ENCODE measurements around the gene C6orf15. TPM values are rescaled to one million over a fixed set of nuclear protein-coding genes. Genes with fewer than 3 reads are reported as not detected.

C6orf15 gene
- total RNA-seq, 3 donors from 2014 or later: not detected

GRCh38 chr6:31063906-31064435 is 48.4 kb downstream of the C6orf15 start:
- H3K4me3 ChIP-seq: no peak overlapping the region
- DNase-seq: no peak
- no peaks in the 10 kb centered on the region for H3K4me1 ChIP-seq (ENCODE audit: low read depth)
- no peaks in the 10 kb centered on the region for H3K9me3 ChIP-seq
- no peak for TF ChIP-seq CTCF (IDR thresholded peaks at IDR 0.05)
- intact Hi-C loops (cut with DNase I, micrococcal nuclease): no loop called here
- no peak for ATAC-seq
- H3K36me3 ChIP-seq (ENCODE audit: low read depth): no peaks in the 10 kb centered on the region

Other genes starting within 250 kb of the C6orf15 start
- gene DDR1, start 228.1 kb downstream of the C6orf15 start, total RNA-seq: 100 to 1,000 TPM; 145 to 336 (median 271) TPM
- 10 to 100 TPM; 17.0 to 25.3 (median 25.0) TPM for gene GTF2H4, start 204.4 kb downstream of the C6orf15 start, total RNA-seq
- gene VARS2, start 198.3 kb downstream of the C6orf15 start, total RNA-seq: 10 to 100 TPM; 20.9 to 27.6 (median 27.3) TPM
- gene SFTA2, start 180.4 kb downstream of the C6orf15 start, total RNA-seq: not detected
- under 1 TPM in 1 of 3 donors, not detected in 2; 0.07 TPM for gene MUCL3, start 171.6 kb downstream of the C6orf15 start, total RNA-seq
- under 1 TPM in 1 of 3 donors, not detected in 2; 0.12 TPM for gene MUC21, start 128.9 kb downstream of the C6orf15 start, total RNA-seq
- gene MUC22, start 102.1 kb downstream of the C6orf15 start, total RNA-seq: not detected
- gene PSORS1C1, start 2.2 kb upstream of the C6orf15 start, total RNA-seq: 10 to 100 TPM in 1 of 3 donors, 1 to 10 TPM in 2; 2.4 to 11.1 (median 4.6) TPM
- not detected for gene CDSN, start 7.9 kb upstream of the C6orf15 start, total RNA-seq
- not detected for gene PSORS1C2, start 26.5 kb upstream of the C6orf15 start, total RNA-seq
- 10 to 100 TPM; 25.7 to 53.3 (median 43.4) TPM for gene CCHCR1, start 45.2 kb upstream of the C6orf15 start, total RNA-seq
- 10 to 100 TPM in 1 of 3 donors, 1 to 10 TPM in 2; 5.3 to 13.2 (median 7.3) TPM for gene TCF19, start 46.0 kb upstream of the C6orf15 start, total RNA-seq
- gene POU5F1, start 58.1 kb upstream of the C6orf15 start, total RNA-seq: 1 to 10 TPM; 2.1 to 5.8 (median 3.4) TPM
- gene HLA-C, start 159.5 kb upstream of the C6orf15 start, total RNA-seq: 1,000 to 10,000 TPM in 2 of 3 donors, 100 to 1,000 TPM in 1; 965 to 2,616 (median 1,478) TPM
- gene HLA-B, start 244.6 kb upstream of the C6orf15 start, total RNA-seq: 1,000 to 10,000 TPM; 1,294 to 6,470 (median 3,045) TPM